Skin epidermis (tissue), 12 donors: ENCODE results near the gene SRD5A2.
A peak's percentile ranks its signal among the peaks of the same experiment; 100 is the strongest.

Experiments
- H3K27ac ChIP-seq, 21 experiments: fragments of 200-600 bp; sonication (generic) in 11 of 21; one replicate each; pipeline ENCODE4 v1.5.0; 2020; ENCODE audit warnings: mild to moderate bottlenecking in 3 of 21, inconsistent platforms in 2 of 21, moderate library complexity in 2 of 21
- H3K4me3 ChIP-seq, 7 experiments: fragments of 200-600 bp; sonication (generic) in 2 of 7; one replicate each; pipeline ENCODE4 v1.5.0; 2020; ENCODE audit warnings: inconsistent platforms in 2 of 7, mild to moderate bottlenecking in 2 of 7, moderate library complexity in 1 of 7

Gene SRD5A2

GRCh38 chr2:31580321-31581117 lies at the start of gene SRD5A2:
SRD5A2 (minus strand) TSS chr2:31580938; CDS start chr2:31580900, 38 bp downstream.
- H3K4me3 ChIP-seq: peak within 1 kb of the TSS in 3 of 7 experiments; percentile 10 to 16 (median 12)
- no peak within 1 kb of the TSS for H3K27ac ChIP-seq

GRCh38 chr2:31606509-31606908 lies 25.8 kb upstream of the SRD5A2 start:
- Histone ChIP-seq H3K27ac (no peak overlapping the region), H3K4me3 (no peak overlapping the region)

- H3K4me3 ChIP-seq: no peak overlapping the region
- H3K27ac ChIP-seq: no peak overlapping the region
Measured at GRCh38 chr2:31598694-31599093, 18.0 kb upstream of the SRD5A2 start.

GRCh38 chr2:31586230-31586629 lies 5.5 kb upstream of the SRD5A2 start:
- Histone ChIP-seq H3K27ac (no peak overlapping the region), H3K4me3 (no peak overlapping the region)

- Histone ChIP-seq H3K27ac (no peak overlapping the region), H3K4me3 (no peak overlapping the region)
Measured at GRCh38 chr2:31581124-31581795, 522 bp upstream of the SRD5A2 start.

- Histone ChIP-seq H3K4me3 (peak overlapping the region in 2 of 7 experiments; percentile 10 to 12), H3K27ac (no peak overlapping the region)
Measured at GRCh38 chr2:31579996-31580320, 780 bp downstream of the SRD5A2 start.

- no peak overlapping the region for H3K4me3 ChIP-seq
- H3K27ac ChIP-seq: no peak overlapping the region
Measured at GRCh38 chr2:31578316-31578715, 2.4 kb downstream of the SRD5A2 start.

- Histone ChIP-seq H3K4me3 (no peak overlapping the region), H3K27ac (no peak overlapping the region)
Measured at GRCh38 chr2:31577143-31577542, 3.6 kb downstream of the SRD5A2 start.

- H3K27ac ChIP-seq: no peak overlapping the region
- H3K4me3 ChIP-seq: no peak overlapping the region
Measured at GRCh38 chr2:31568585-31569201, 12.0 kb downstream of the SRD5A2 start.

- no peak overlapping the region for H3K4me3 ChIP-seq
- no peak overlapping the region for H3K27ac ChIP-seq
Measured at GRCh38 chr2:31567679-31568078, 13.1 kb downstream of the SRD5A2 start.

- H3K27ac ChIP-seq: no peak overlapping the region
- H3K4me3 ChIP-seq: no peak overlapping the region
Measured at GRCh38 chr2:31563273-31563839, 17.4 kb downstream of the SRD5A2 start.

- H3K4me3 ChIP-seq: no peak overlapping the region
Measured at GRCh38 chr2:31561823-31562222, 18.9 kb downstream of the SRD5A2 start.

GRCh38 chr2:31558401-31559295 lies 22.1 kb downstream of the SRD5A2 start:
- Histone ChIP-seq H3K27ac (peak overlapping the region in 1 of 21 experiments; percentile 24), H3K4me3 (no peak overlapping the region)

More at GRCh38 chr2:31561823-31562222, 18.9 kb downstream of the SRD5A2 start:
- H3K27ac ChIP-seq: no peak overlapping the region

- Histone ChIP-seq H3K27ac (no peak overlapping the region), H3K4me3 (no peak overlapping the region)
Measured at GRCh38 chr2:31556940-31557339, 23.8 kb downstream of the SRD5A2 start.

GRCh38 chr2:31555967-31556706 lies 24.6 kb downstream of the SRD5A2 start:
- H3K4me3 ChIP-seq: no peak overlapping the region
- no peak overlapping the region for H3K27ac ChIP-seq

GRCh38 chr2:31553362-31553761 lies 27.4 kb downstream of the SRD5A2 start:
- Histone ChIP-seq H3K4me3 (no peak overlapping the region), H3K27ac (no peak overlapping the region)

- H3K27ac ChIP-seq: no peak overlapping the region
- no peak overlapping the region for H3K4me3 ChIP-seq
Measured at GRCh38 chr2:31547485-31547884, 33.3 kb downstream of the SRD5A2 start.

GRCh38 chr2:31541853-31542252 lies 38.9 kb downstream of the SRD5A2 start:
- no peak overlapping the region for H3K4me3 ChIP-seq
- H3K27ac ChIP-seq: no peak overlapping the region

GRCh38 chr2:31539505-31539904 lies 41.2 kb downstream of the SRD5A2 start:
- Histone ChIP-seq H3K4me3 (no peak overlapping the region), H3K27ac (no peak overlapping the region)
